ENCODE results near the gene SPOP.

SPOP gene

DNA sequence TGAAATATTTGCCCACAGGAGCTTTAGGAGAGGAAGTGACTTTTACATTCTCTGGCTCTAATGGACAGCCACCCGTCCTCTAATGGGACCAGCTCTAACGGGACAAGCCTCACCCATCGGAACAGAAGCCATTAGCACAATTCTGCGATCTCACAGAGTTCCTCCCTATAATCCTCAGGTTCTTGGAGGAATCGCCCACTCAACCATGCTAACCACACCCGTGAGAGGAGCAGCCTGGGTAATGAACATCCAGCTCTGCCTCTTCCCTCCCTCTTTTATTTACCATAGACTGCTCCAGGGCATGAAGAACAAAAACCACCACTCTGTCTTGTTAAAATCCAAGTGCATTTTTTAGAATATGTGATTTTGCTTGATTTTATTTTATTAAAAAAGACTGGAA lies 23.1 kb upstream of the SPOP start:
- Histone ChIP-seq H3K18ac (ENCODE audit: low read length) (no peak overlapping the region), H2AK5ac (ENCODE audit: low read length) (no peak overlapping the region), H2BK120ac (ENCODE audit: low read depth, low read length) (no peak overlapping the region), H3K4me3 (ENCODE audit: low read length) (no peak overlapping the region), H3K23ac (ENCODE audit: low read length) (no peak overlapping the region), H2BK15ac (replicated peaks; ENCODE audit: low read depth) (no peak overlapping the region), H3K36me3 (ENCODE audit: control insufficient read depth, insufficient read depth, low read length) (peaks cover 16% of the 10 kb centered on the region), H3K9ac (ENCODE audit: low read length) (no peak overlapping the region), H3K27me3 (ENCODE audit: insufficient read depth, low read length, poor library complexity) (no peaks in the 10 kb centered on the region), H3K4me2 (ENCODE audit: low read length) (no peak overlapping the region), H3K4me1 (ENCODE audit: control insufficient read depth, low read depth, low read length) (no peaks in the 10 kb centered on the region), H3K27ac (ENCODE audit: low read depth, low read length) (no peak overlapping the region), H2BK5ac (ENCODE audit: low read length) (no peak overlapping the region), H4K8ac (ENCODE audit: low read depth, low read length) (no peak overlapping the region), H4K5ac (ENCODE audit: low read length) (no peak overlapping the region), H3K4ac (ENCODE audit: low read depth, low read length) (no peak overlapping the region), H3K79me1 (ENCODE audit: low read length) (peaks cover 3% of the 10 kb centered on the region), H3K56ac (ENCODE audit: low read length) (no peak overlapping the region), H3K79me2 (ENCODE audit: control insufficient read depth, insufficient read depth, low read length) (no peaks in the 10 kb centered on the region)
- DNase-seq: no peak
- no CpG with 5 or more reads among the region's 6 CpGs for WGBS (ENCODE audit: extremely low coverage, insufficient coverage, low lambda C conversion rate)

DNA sequence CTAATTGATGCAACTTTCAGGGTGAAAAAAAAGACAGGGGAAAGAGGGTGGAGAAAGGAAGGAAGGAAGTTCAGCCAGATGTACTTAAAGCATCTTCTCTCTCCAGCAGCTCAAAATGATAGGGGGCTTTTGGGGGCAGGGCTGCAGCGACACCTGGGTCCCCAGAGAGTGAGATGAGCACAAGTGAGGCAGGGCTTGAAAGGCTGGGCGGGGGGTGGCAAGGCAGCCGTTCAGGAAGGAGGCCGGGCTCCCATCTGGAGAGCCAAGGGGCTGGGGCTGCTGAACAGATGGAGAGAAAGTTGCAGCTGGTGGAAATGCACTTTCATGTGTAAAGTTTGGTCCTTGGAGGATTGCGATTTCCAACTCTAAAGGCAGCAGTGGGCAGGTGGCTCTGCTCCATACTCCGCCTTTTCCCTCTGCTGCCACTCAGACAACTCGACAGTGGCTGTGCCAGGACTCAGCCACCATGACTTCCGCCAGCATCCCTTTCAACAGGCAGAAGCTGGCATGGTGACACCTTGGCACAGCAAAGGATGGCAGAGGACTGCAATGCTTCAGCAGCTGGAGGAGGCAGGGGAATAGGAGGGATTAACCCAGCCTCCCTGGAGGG lies 22.2 kb upstream of the SPOP start:
- no peaks in the 10 kb centered on the region for H3K27me3 ChIP-seq (ENCODE audit: insufficient read depth, low read length, poor library complexity)
- no CpG with 5 or more reads among the region's 8 CpGs for WGBS (ENCODE audit: extremely low coverage, insufficient coverage, low lambda C conversion rate)
- no peak overlapping the region for H3K27ac ChIP-seq (ENCODE audit: low read depth, low read length)
- no peak overlapping the region for H3K9ac ChIP-seq (ENCODE audit: low read length)
- no peaks in the 10 kb centered on the region for H3K79me1 ChIP-seq (ENCODE audit: low read length)
- H2BK5ac ChIP-seq (ENCODE audit: low read length): no peak overlapping the region
- no peak overlapping the region for H3K4ac ChIP-seq (ENCODE audit: low read depth, low read length)
- H3K4me1 ChIP-seq (ENCODE audit: control insufficient read depth, low read depth, low read length): no peaks in the 10 kb centered on the region
- H2BK120ac ChIP-seq (ENCODE audit: low read depth, low read length): no peak overlapping the region
- peaks cover 14% of the 10 kb centered on the region for H3K36me3 ChIP-seq (ENCODE audit: control insufficient read depth, insufficient read depth, low read length)
- H4K5ac ChIP-seq (ENCODE audit: low read length): no peak overlapping the region
- no peak for DNase-seq
- H2AK5ac ChIP-seq (ENCODE audit: low read length): no peak overlapping the region
- no peaks in the 10 kb centered on the region for H3K79me2 ChIP-seq (ENCODE audit: control insufficient read depth, insufficient read depth, low read length)
- H3K4me2 ChIP-seq (ENCODE audit: low read length): no peak overlapping the region
- H3K18ac ChIP-seq (ENCODE audit: low read length): no peak overlapping the region
- H2BK15ac ChIP-seq (replicated peaks; ENCODE audit: low read depth): no peak overlapping the region
- H4K8ac ChIP-seq (ENCODE audit: low read depth, low read length): no peak overlapping the region
- no peak overlapping the region for H3K56ac ChIP-seq (ENCODE audit: low read length)
- H3K23ac ChIP-seq (ENCODE audit: low read length): no peak overlapping the region
- no peak overlapping the region for H3K4me3 ChIP-seq (ENCODE audit: low read length)

DNA sequence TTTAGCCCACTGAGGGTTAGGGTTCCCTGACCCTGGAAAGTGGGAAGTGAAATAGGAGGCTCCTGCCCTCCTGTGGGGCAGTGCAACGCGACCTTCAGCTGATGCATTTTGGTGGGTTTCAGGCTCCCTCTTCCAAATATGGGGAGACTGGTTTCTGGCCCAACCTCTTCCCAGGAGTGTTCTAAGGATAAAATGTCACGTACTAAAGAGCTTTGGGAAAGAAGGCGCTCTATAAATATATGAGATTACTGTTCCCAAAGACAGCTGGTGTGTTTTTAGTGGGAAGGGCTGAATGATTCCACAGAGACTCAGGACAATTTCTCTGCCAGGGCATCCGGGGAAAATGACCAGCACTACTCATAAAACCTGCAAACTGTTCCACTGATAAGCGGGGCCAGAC lies 20.1 kb upstream of the SPOP start:
- Histone ChIP-seq H3K79me1 (ENCODE audit: low read length) (no peaks in the 10 kb centered on the region), H2BK15ac (replicated peaks; ENCODE audit: low read depth) (no peak overlapping the region), H3K4ac (ENCODE audit: low read depth, low read length) (no peak overlapping the region), H3K27ac (ENCODE audit: low read depth, low read length) (no peak overlapping the region), H3K27me3 (ENCODE audit: insufficient read depth, low read length, poor library complexity) (no peaks in the 10 kb centered on the region), H2BK120ac (ENCODE audit: low read depth, low read length) (no peak overlapping the region), H3K79me2 (ENCODE audit: control insufficient read depth, insufficient read depth, low read length) (no peaks in the 10 kb centered on the region), H4K8ac (ENCODE audit: low read depth, low read length) (no peak overlapping the region), H3K36me3 (ENCODE audit: control insufficient read depth, insufficient read depth, low read length) (peaks cover 7% of the 10 kb centered on the region), H3K9ac (ENCODE audit: low read length) (no peak overlapping the region), H2BK5ac (ENCODE audit: low read length) (no peak overlapping the region), H2AK5ac (ENCODE audit: low read length) (no peak overlapping the region), H3K4me2 (ENCODE audit: low read length) (no peak overlapping the region), H3K4me3 (ENCODE audit: low read length) (no peak overlapping the region), H3K4me1 (ENCODE audit: control insufficient read depth, low read depth, low read length) (no peaks in the 10 kb centered on the region), H3K18ac (ENCODE audit: low read length) (no peak overlapping the region), H4K5ac (ENCODE audit: low read length) (no peak overlapping the region), H3K56ac (ENCODE audit: low read length) (no peak overlapping the region), H3K23ac (ENCODE audit: low read length) (no peak overlapping the region)
- no CpG with 5 or more reads among the region's 6 CpGs for WGBS (ENCODE audit: extremely low coverage, insufficient coverage, low lambda C conversion rate)
- no peak for DNase-seq

DNA sequence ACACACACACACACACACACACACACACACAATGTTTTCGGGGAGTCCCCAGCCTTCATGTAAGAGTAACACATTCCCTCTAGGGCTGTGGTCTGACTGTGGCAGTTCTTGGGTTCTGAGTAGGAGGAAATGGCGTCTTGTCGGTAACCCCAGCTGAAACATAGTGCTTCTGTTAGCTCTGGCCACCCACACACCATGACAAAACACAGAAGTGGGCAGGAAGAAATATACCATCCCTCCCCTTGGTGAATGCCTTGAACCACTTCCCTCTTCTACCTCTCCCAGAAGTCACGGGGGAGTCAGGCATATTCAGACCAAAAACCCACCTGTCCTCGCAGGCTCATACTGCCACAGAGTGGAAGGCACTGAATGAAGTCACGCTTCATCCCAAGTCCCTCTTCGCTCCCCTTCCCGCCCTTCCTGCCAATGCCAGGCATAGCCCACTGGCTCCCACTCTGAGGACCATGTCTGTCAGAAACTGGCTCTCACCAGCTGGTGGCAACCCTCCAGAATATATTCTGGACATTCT lies 18.4 kb upstream of the SPOP start:
- DNase-seq: no peak
- Histone ChIP-seq H4K8ac (ENCODE audit: low read depth, low read length) (no peak overlapping the region), H2BK15ac (replicated peaks; ENCODE audit: low read depth) (no peak overlapping the region)

DNA sequence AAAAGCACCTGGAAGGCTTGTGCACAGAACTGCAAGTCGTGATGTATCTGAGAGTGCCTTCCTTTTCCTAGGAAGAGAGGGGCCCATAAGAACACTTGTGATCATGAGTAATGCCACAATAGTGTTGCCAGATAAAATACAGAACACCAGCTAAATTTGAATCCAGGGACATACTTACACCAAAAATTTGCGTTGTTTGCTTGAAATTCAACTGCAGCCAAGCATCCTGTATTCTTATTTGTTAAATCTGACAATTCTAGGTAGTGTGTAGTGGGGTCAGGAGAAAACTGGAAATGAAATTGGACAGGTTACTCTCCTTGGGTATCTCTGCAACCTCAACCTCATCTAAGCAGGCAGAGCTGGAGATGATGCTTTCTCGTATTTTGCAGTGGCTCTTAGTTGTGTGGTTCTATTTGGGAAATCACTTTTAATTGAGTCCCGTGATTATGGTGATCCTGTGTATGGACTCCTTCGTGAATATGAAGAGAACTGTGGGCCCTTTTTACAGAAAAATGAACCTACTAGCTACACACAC lies 17.9 kb upstream of the SPOP start:
- H3K4me3 ChIP-seq (ENCODE audit: low read length): no peak overlapping the region
- H4K8ac ChIP-seq (ENCODE audit: low read depth, low read length): no peak overlapping the region
- no peak overlapping the region for H3K9ac ChIP-seq (ENCODE audit: low read length)
- no peak overlapping the region for H3K27ac ChIP-seq (ENCODE audit: low read depth, low read length)
- H3K79me2 ChIP-seq (ENCODE audit: control insufficient read depth, insufficient read depth, low read length): no peaks in the 10 kb centered on the region
- no peaks in the 10 kb centered on the region for H3K4me1 ChIP-seq (ENCODE audit: control insufficient read depth, low read depth, low read length)
- no peak overlapping the region for H2BK15ac ChIP-seq (replicated peaks; ENCODE audit: low read depth)
- peaks cover 2% of the 10 kb centered on the region for H3K36me3 ChIP-seq (ENCODE audit: control insufficient read depth, insufficient read depth, low read length)
- no peak for DNase-seq
- no peak overlapping the region for H3K18ac ChIP-seq (ENCODE audit: low read length)
- no peak overlapping the region for H2BK120ac ChIP-seq (ENCODE audit: low read depth, low read length)
- no peak overlapping the region for H4K5ac ChIP-seq (ENCODE audit: low read length)
- H3K79me1 ChIP-seq (ENCODE audit: low read length): no peaks in the 10 kb centered on the region
- H3K4me2 ChIP-seq (ENCODE audit: low read length): no peak overlapping the region
- H3K23ac ChIP-seq (ENCODE audit: low read length): no peak overlapping the region
- no CpG with 5 or more reads among the region's 5 CpGs for WGBS (ENCODE audit: extremely low coverage, insufficient coverage, low lambda C conversion rate)
- H3K4ac ChIP-seq (ENCODE audit: low read depth, low read length): no peak overlapping the region
- H2AK5ac ChIP-seq (ENCODE audit: low read length): no peak overlapping the region
- no peaks in the 10 kb centered on the region for H3K27me3 ChIP-seq (ENCODE audit: insufficient read depth, low read length, poor library complexity)
- H3K56ac ChIP-seq (ENCODE audit: low read length): no peak overlapping the region
- H2BK5ac ChIP-seq (ENCODE audit: low read length): no peak overlapping the region

More for the DNA sequence above, 18.4 kb upstream of the SPOP start:
- Histone ChIP-seq H3K36me3 (ENCODE audit: control insufficient read depth, insufficient read depth, low read length) (peaks cover 4% of the 10 kb centered on the region), H3K27ac (ENCODE audit: low read depth, low read length) (no peak overlapping the region), H3K4me3 (ENCODE audit: low read length) (no peak overlapping the region), H2BK120ac (ENCODE audit: low read depth, low read length) (no peak overlapping the region), H3K4me1 (ENCODE audit: control insufficient read depth, low read depth, low read length) (no peaks in the 10 kb centered on the region), H3K4ac (ENCODE audit: low read depth, low read length) (no peak overlapping the region), H2BK5ac (ENCODE audit: low read length) (no peak overlapping the region), H3K27me3 (ENCODE audit: insufficient read depth, low read length, poor library complexity) (no peaks in the 10 kb centered on the region), H3K9ac (ENCODE audit: low read length) (no peak overlapping the region), H3K79me1 (ENCODE audit: low read length) (no peaks in the 10 kb centered on the region), H2AK5ac (ENCODE audit: low read length) (no peak overlapping the region), H3K56ac (ENCODE audit: low read length) (no peak overlapping the region), H3K23ac (ENCODE audit: low read length) (no peak overlapping the region), H3K79me2 (ENCODE audit: control insufficient read depth, insufficient read depth, low read length) (no peaks in the 10 kb centered on the region), H3K18ac (ENCODE audit: low read length) (no peak overlapping the region), H3K4me2 (ENCODE audit: low read length) (no peak overlapping the region), H4K5ac (ENCODE audit: low read length) (no peak overlapping the region)
- WGBS (ENCODE audit: extremely low coverage, insufficient coverage, low lambda C conversion rate): no CpG with 5 or more reads among the region's 8 CpGs
